ENCODE measurements around the gene MYL4.

GRCh38 chr17:47190243-47190642 lies 18.9 kb upstream of the MYL4 start:
- TF ChIP-seq POLR2A (IDR thresholded peaks at IDR 0.05): no peak
- no peak for TF ChIP-seq CTCF (IDR thresholded peaks at IDR 0.05)
